ENCODE measurements around the gene AKAP7.
"Not testable (repeated sequence)": the region's sequence is repeated elsewhere in the genome, so short reads cannot be mapped to it uniquely, and the experiment has no call there.

The AKAP7 gene

GRCh38 chr6:131231891-131232290 lies 96.6 kb downstream of the AKAP7 start:
- in situ Hi-C loops (cut with MboI; ENCODE audit: low sequenced_read_pairs), result no loop called here

GRCh38 chr6:131244942-131245341 lies 109.7 kb downstream of the AKAP7 start:
- in situ Hi-C loops (cut with MboI; ENCODE audit: low sequenced_read_pairs), result no loop called here

- in situ Hi-C loops (cut with MboI; ENCODE audit: low sequenced_read_pairs), result no loop called here
Measured at GRCh38 chr6:131250122-131250521, 114.9 kb downstream of the AKAP7 start.

GRCh38 chr6:131250936-131251335 lies 115.7 kb downstream of the AKAP7 start:
- in situ Hi-C loops (cut with MboI; ENCODE audit: low sequenced_read_pairs), result no loop called here

GRCh38 chr6:131251590-131252199 lies 116.4 kb downstream of the AKAP7 start:
- in situ Hi-C loops (cut with MboI; ENCODE audit: low sequenced_read_pairs), result no loop called here

- in situ Hi-C loops (cut with MboI; ENCODE audit: low sequenced_read_pairs), result no loop called here
Measured at GRCh38 chr6:131255434-131255833, 120.2 kb downstream of the AKAP7 start.

GRCh38 chr6:131255911-131256310 lies 120.6 kb downstream of the AKAP7 start:
- in situ Hi-C loops (cut with MboI; ENCODE audit: low sequenced_read_pairs), result no loop called here

- in situ Hi-C loops (cut with MboI; ENCODE audit: low sequenced_read_pairs), result no loop called here
Measured at GRCh38 chr6:131257104-131257503, 121.8 kb downstream of the AKAP7 start.

GRCh38 chr6:131258010-131258652 lies 122.9 kb downstream of the AKAP7 start:
- in situ Hi-C loops (cut with MboI; ENCODE audit: low sequenced_read_pairs), result no loop called here

- in situ Hi-C loops (cut with MboI; ENCODE audit: low sequenced_read_pairs), result no loop called here
Measured at GRCh38 chr6:131258816-131259476, 123.7 kb downstream of the AKAP7 start.

- in situ Hi-C loops (cut with MboI; ENCODE audit: low sequenced_read_pairs), result not testable (repeated sequence)
Measured at GRCh38 chr6:131260960-131261359, 125.7 kb downstream of the AKAP7 start.

- in situ Hi-C loops (cut with MboI; ENCODE audit: low sequenced_read_pairs), result no loop called here
Measured at GRCh38 chr6:131262060-131262459, 126.8 kb downstream of the AKAP7 start.

- in situ Hi-C loops (cut with MboI; ENCODE audit: low sequenced_read_pairs), result no loop called here
Measured at GRCh38 chr6:131265939-131266338, 130.7 kb downstream of the AKAP7 start.

- in situ Hi-C loops (cut with MboI; ENCODE audit: low sequenced_read_pairs), result no loop called here
Measured at GRCh38 chr6:131268303-131268702, 133.0 kb downstream of the AKAP7 start.

- in situ Hi-C loops (cut with MboI; ENCODE audit: low sequenced_read_pairs), result no loop called here
Measured at GRCh38 chr6:131269565-131270391, 134.5 kb downstream of the AKAP7 start.

- in situ Hi-C loops (cut with MboI; ENCODE audit: low sequenced_read_pairs), result no loop called here
Measured at GRCh38 chr6:131270534-131270933, 135.3 kb downstream of the AKAP7 start.

- in situ Hi-C loops (cut with MboI; ENCODE audit: low sequenced_read_pairs), result no loop called here
Measured at GRCh38 chr6:131275273-131275672, 140.0 kb downstream of the AKAP7 start.

- in situ Hi-C loops (cut with MboI; ENCODE audit: low sequenced_read_pairs), result no loop called here
Measured at GRCh38 chr6:131277591-131277990, 142.3 kb downstream of the AKAP7 start.

- in situ Hi-C loops (cut with MboI; ENCODE audit: low sequenced_read_pairs), result no loop called here
Measured at GRCh38 chr6:131281471-131282270, 146.4 kb downstream of the AKAP7 start.

- in situ Hi-C loops (cut with MboI; ENCODE audit: low sequenced_read_pairs), result no loop called here
Measured at GRCh38 chr6:131282365-131282764, 147.1 kb downstream of the AKAP7 start.
